ENCODE results near the gene GABRG3.

The GABRG3 gene

GRCh38 chr15:27482287-27482686 is 511.3 kb downstream of the GABRG3 start:
- no peak overlapping the region for H3K27ac Mint-ChIP-seq
- no peak for ATAC-seq
- no peaks in the 10 kb centered on the region for H3K36me3 Mint-ChIP-seq
- no peaks in the 10 kb centered on the region for H3K27me3 Mint-ChIP-seq
- H3K9me3 Mint-ChIP-seq = peaks cover 5% of the 10 kb centered on the region
- H3K4me3 Mint-ChIP-seq = no peak overlapping the region
- H3K4me1 Mint-ChIP-seq = no peaks in the 10 kb centered on the region

- no peaks in the 10 kb centered on the region for H3K4me1 Mint-ChIP-seq
- H3K27ac Mint-ChIP-seq = no peak overlapping the region
- no peaks in the 10 kb centered on the region for H3K27me3 Mint-ChIP-seq
- no peak overlapping the region for H3K4me3 Mint-ChIP-seq
- H3K36me3 Mint-ChIP-seq = no peaks in the 10 kb centered on the region
- ATAC-seq = no peak
- peaks cover 4% of the 10 kb centered on the region for H3K9me3 Mint-ChIP-seq
Observed at GRCh38 chr15:27483124-27483523, 512.1 kb downstream of the GABRG3 start.

- Mint-ChIP-seq H3K27me3 (no peaks in the 10 kb centered on the region), H3K9me3 (peaks cover 4% of the 10 kb centered on the region), H3K27ac (no peak overlapping the region), H3K36me3 (no peaks in the 10 kb centered on the region), H3K4me1 (no peaks in the 10 kb centered on the region), H3K4me3 (no peak overlapping the region)
- ATAC-seq = no peak
Observed at GRCh38 chr15:27485265-27485664, 514.3 kb downstream of the GABRG3 start.

GRCh38 chr15:27486051-27486450 is 515.1 kb downstream of the GABRG3 start:
- Mint-ChIP-seq H3K27ac (no peak overlapping the region), H3K4me3 (no peak overlapping the region), H3K4me1 (no peaks in the 10 kb centered on the region), H3K36me3 (no peaks in the 10 kb centered on the region), H3K27me3 (no peaks in the 10 kb centered on the region), H3K9me3 (peaks cover 4% of the 10 kb centered on the region)
- ATAC-seq = no peak

GRCh38 chr15:27486683-27487647 is 516.0 kb downstream of the GABRG3 start:
- no peaks in the 10 kb centered on the region for H3K27me3 Mint-ChIP-seq
- peaks cover 4% of the 10 kb centered on the region for H3K9me3 Mint-ChIP-seq
- no peak for ATAC-seq
- no peak overlapping the region for H3K27ac Mint-ChIP-seq
- H3K4me3 Mint-ChIP-seq = no peak overlapping the region
- H3K36me3 Mint-ChIP-seq = no peaks in the 10 kb centered on the region
- no peaks in the 10 kb centered on the region for H3K4me1 Mint-ChIP-seq

GRCh38 chr15:27487846-27488245 is 516.9 kb downstream of the GABRG3 start:
- H3K27ac Mint-ChIP-seq = no peak overlapping the region
- no peaks in the 10 kb centered on the region for H3K36me3 Mint-ChIP-seq
- H3K27me3 Mint-ChIP-seq = no peaks in the 10 kb centered on the region
- no peaks in the 10 kb centered on the region for H3K4me1 Mint-ChIP-seq
- no peak overlapping the region for H3K4me3 Mint-ChIP-seq
- peaks cover 2% of the 10 kb centered on the region for H3K9me3 Mint-ChIP-seq
- no peak for ATAC-seq

- no peak for ATAC-seq
- Mint-ChIP-seq H3K4me1 (no peaks in the 10 kb centered on the region), H3K9me3 (no peaks in the 10 kb centered on the region), H3K4me3 (no peak overlapping the region), H3K36me3 (no peaks in the 10 kb centered on the region), H3K27me3 (no peaks in the 10 kb centered on the region), H3K27ac (no peak overlapping the region)
Observed at GRCh38 chr15:27490867-27491595, 520.0 kb downstream of the GABRG3 start.

- no peak for ATAC-seq
- Mint-ChIP-seq H3K4me3 (no peak overlapping the region), H3K36me3 (no peaks in the 10 kb centered on the region), H3K4me1 (no peaks in the 10 kb centered on the region), H3K9me3 (no peaks in the 10 kb centered on the region), H3K27me3 (no peaks in the 10 kb centered on the region), H3K27ac (no peak overlapping the region)
Observed at GRCh38 chr15:27491666-27492621, 521.0 kb downstream of the GABRG3 start.

GRCh38 chr15:27495963-27496459 is 525.0 kb downstream of the GABRG3 start:
- H3K4me1 Mint-ChIP-seq = no peaks in the 10 kb centered on the region
- no peaks in the 10 kb centered on the region for H3K36me3 Mint-ChIP-seq
- H3K27ac Mint-ChIP-seq = no peak overlapping the region
- peaks cover 6% of the 10 kb centered on the region for H3K9me3 Mint-ChIP-seq
- no peak overlapping the region for H3K4me3 Mint-ChIP-seq
- ATAC-seq = no peak
- H3K27me3 Mint-ChIP-seq = no peaks in the 10 kb centered on the region

- Mint-ChIP-seq H3K9me3 (peaks cover 6% of the 10 kb centered on the region), H3K27me3 (no peaks in the 10 kb centered on the region), H3K4me3 (no peak overlapping the region), H3K36me3 (no peaks in the 10 kb centered on the region), H3K4me1 (no peaks in the 10 kb centered on the region), H3K27ac (no peak overlapping the region)
- ATAC-seq = no peak
Observed at GRCh38 chr15:27498700-27499099, 527.7 kb downstream of the GABRG3 start.

GRCh38 chr15:27499191-27499590 is 528.2 kb downstream of the GABRG3 start:
- H3K36me3 Mint-ChIP-seq = no peaks in the 10 kb centered on the region
- no peaks in the 10 kb centered on the region for H3K4me1 Mint-ChIP-seq
- ATAC-seq = no peak
- no peaks in the 10 kb centered on the region for H3K27me3 Mint-ChIP-seq
- no peak overlapping the region for H3K4me3 Mint-ChIP-seq
- peaks cover 8% of the 10 kb centered on the region for H3K9me3 Mint-ChIP-seq
- no peak overlapping the region for H3K27ac Mint-ChIP-seq

GRCh38 chr15:27499719-27500118 is 528.7 kb downstream of the GABRG3 start:
- no peak overlapping the region for H3K27ac Mint-ChIP-seq
- H3K4me3 Mint-ChIP-seq = no peak overlapping the region
- ATAC-seq = no peak
- H3K9me3 Mint-ChIP-seq = peaks cover 9% of the 10 kb centered on the region
- no peaks in the 10 kb centered on the region for H3K36me3 Mint-ChIP-seq
- no peaks in the 10 kb centered on the region for H3K4me1 Mint-ChIP-seq
- no peaks in the 10 kb centered on the region for H3K27me3 Mint-ChIP-seq

GRCh38 chr15:27500206-27500605 is 529.2 kb downstream of the GABRG3 start:
- ATAC-seq = no peak
- Mint-ChIP-seq H3K9me3 (peaks cover 9% of the 10 kb centered on the region), H3K27ac (no peak overlapping the region), H3K4me3 (no peak overlapping the region), H3K27me3 (no peaks in the 10 kb centered on the region), H3K36me3 (no peaks in the 10 kb centered on the region), H3K4me1 (no peaks in the 10 kb centered on the region)

- peaks cover 12% of the 10 kb centered on the region for H3K9me3 Mint-ChIP-seq
- no peaks in the 10 kb centered on the region for H3K4me1 Mint-ChIP-seq
- H3K36me3 Mint-ChIP-seq = no peaks in the 10 kb centered on the region
- no peak for ATAC-seq
- H3K27me3 Mint-ChIP-seq = no peaks in the 10 kb centered on the region
- no peak overlapping the region for H3K27ac Mint-ChIP-seq
- H3K4me3 Mint-ChIP-seq = no peak overlapping the region
Observed at GRCh38 chr15:27506752-27507151, 535.8 kb downstream of the GABRG3 start.

GRCh38 chr15:27509014-27509413 is 538.0 kb downstream of the GABRG3 start:
- Mint-ChIP-seq H3K36me3 (no peaks in the 10 kb centered on the region), H3K27ac (no peak overlapping the region), H3K4me3 (no peak overlapping the region), H3K27me3 (no peaks in the 10 kb centered on the region), H3K9me3 (peaks cover 14% of the 10 kb centered on the region), H3K4me1 (no peaks in the 10 kb centered on the region)
- no peak for ATAC-seq
